Neutrophil (primary cell): ENCODE measurements around the gene ASB10.

ENCODE experiments used
- H3K27ac ChIP-seq: fragments of 200-600 bp; sonication (generic); 2 replicates; pipeline ENCODE4 v1.5.1; 2016; ENCODE audit warnings: mild to moderate bottlenecking, moderate library complexity
- H3K27me3 ChIP-seq: fragments of 200-600 bp; sonication (generic); 2 replicates; pipeline ENCODE4 v1.6.0; 2016; ENCODE audit warnings: mild to moderate bottlenecking
- H3K36me3 ChIP-seq: fragments of 200-600 bp; sonication (generic); 2 replicates; pipeline ENCODE4 v1.5.1; 2017
- H3K4me1 ChIP-seq, 2 experiments: fragments of 200-600 bp in 1 of 2; sonication (generic) in 1 of 2; 1 replicate in 1 of 2; 2 replicates in 1 of 2; pipeline versions ENCODE4 v1.5.1 to v1.6.1; 2013 to 2016; ENCODE audit warnings: low read depth in 1 of 2, low read length in 1 of 2, mild to moderate bottlenecking in 1 of 2, moderate library complexity in 1 of 2; ENCODE audit not compliant: control insufficient read depth in 1 of 2, insufficient read depth in 1 of 2
- H3K4me3 ChIP-seq, 2 experiments: fragments of 200-600 bp in 1 of 2; sonication (generic) in 1 of 2; 1 replicate in 1 of 2; 2 replicates in 1 of 2; pipeline ENCODE4 v1.5.1; 2013 to 2016; ENCODE audit warnings: low read depth in 1 of 2, low read length in 1 of 2, mild to moderate bottlenecking in 1 of 2, moderate library complexity in 1 of 2
- H3K9me3 ChIP-seq: fragments of 200-600 bp; sonication (generic); 2 replicates; pipeline ENCODE4 v1.5.1; 2016
- TF ChIP-seq, protein P1 (sequence below): fragments of 200-600 bp; sonication (generic); IDR thresholded peaks from 2 replicates; pipeline ENCODE4 v1.5.1; 2016; ENCODE audit warnings: antibody characterized with exemption

Gene ASB10

DNA sequence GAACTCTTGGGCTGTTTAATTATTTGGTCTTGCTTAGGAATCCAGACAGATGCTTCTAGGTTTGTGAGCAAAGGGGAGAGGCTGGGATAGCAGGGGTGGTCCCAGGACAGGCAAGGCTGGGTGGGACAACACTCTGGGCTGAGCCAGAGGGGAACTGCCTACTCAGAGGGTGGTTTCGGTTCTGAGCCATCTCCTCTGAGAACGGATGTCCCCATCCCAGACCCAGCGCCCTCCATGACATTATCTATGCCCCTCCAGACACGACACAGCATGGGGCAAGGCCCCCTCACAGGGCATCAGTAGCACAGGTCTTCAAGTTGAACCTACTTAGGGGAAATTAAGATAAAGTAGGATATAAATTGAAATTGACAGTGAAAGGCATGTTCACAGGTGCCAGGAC lies 7.1 kb downstream of the ASB10 start:
- TF ChIP-seq, protein P1, sequence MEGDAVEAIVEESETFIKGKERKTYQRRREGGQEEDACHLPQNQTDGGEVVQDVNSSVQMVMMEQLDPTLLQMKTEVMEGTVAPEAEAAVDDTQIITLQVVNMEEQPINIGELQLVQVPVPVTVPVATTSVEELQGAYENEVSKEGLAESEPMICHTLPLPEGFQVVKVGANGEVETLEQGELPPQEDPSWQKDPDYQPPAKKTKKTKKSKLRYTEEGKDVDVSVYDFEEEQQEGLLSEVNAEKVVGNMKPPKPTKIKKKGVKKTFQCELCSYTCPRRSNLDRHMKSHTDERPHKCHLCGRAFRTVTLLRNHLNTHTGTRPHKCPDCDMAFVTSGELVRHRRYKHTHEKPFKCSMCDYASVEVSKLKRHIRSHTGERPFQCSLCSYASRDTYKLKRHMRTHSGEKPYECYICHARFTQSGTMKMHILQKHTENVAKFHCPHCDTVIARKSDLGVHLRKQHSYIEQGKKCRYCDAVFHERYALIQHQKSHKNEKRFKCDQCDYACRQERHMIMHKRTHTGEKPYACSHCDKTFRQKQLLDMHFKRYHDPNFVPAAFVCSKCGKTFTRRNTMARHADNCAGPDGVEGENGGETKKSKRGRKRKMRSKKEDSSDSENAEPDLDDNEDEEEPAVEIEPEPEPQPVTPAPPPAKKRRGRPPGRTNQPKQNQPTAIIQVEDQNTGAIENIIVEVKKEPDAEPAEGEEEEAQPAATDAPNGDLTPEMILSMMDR = no peak
- Histone ChIP-seq H3K27me3 (peaks cover 53% of the 10 kb centered on the region), H3K9me3 (no peaks in the 10 kb centered on the region), H3K4me3 (no peak overlapping the region), H3K27ac (no peak overlapping the region), H3K4me1 (no peaks in the 10 kb centered on the region), H3K36me3 (no peaks in the 10 kb centered on the region)

DNA sequence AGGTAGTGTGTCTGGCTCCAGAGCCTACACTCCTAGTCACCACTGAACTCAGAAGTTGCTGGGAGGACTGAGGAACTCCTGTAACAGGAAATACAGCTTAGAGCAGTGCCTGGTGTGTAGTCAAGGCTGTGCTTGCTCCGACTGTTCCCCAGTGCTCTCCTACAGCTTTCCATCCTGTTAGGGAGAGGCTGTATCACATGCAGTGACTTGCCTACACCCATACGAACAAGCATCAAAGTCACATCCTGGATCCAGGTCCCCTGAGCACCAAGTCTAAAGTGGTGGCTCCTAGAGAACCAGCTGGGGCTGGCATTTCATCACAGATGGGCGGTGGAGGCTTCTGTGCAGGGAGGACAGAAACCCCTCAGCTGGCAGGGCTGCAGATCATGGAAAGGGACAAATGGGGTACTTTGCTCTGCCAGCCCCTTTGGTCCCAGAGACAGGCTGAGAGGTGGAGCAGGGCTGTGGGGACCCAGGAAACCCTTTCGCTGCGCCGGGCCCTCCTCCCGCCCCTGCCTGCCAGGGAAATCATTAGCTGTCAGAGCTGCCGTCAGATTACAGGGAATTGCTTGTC lies 7.7 kb downstream of the ASB10 start:
- Histone ChIP-seq H3K36me3 (no peaks in the 10 kb centered on the region), H3K27ac (no peak overlapping the region), H3K4me1 (no peaks in the 10 kb centered on the region), H3K9me3 (no peaks in the 10 kb centered on the region), H3K27me3 (peaks cover 59% of the 10 kb centered on the region), H3K4me3 (no peak overlapping the region)
- TF ChIP-seq, protein P1 = no peak

DNA sequence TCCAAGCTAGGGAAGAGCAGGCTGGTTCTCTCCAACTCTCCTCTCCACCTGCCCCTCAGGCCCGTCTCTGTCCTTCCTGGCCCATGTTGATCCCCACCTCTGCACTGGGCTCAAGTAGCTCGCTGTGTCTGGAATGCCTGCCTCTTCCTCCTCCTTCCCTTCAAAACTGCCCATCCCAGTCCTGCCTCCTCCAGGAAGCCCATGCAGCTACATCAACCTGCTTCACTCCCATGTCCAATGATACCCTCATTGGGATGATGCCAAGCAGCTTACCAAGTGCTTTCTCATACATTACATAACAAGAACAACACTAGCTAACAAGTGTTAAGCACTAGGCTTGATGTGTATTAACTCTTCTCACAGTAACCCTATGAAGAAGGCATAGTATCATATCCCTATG lies 8.2 kb downstream of the ASB10 start:
- Histone ChIP-seq H3K27ac (no peak overlapping the region), H3K9me3 (no peaks in the 10 kb centered on the region), H3K36me3 (no peaks in the 10 kb centered on the region), H3K27me3 (peaks cover 64% of the 10 kb centered on the region), H3K4me1 (no peaks in the 10 kb centered on the region), H3K4me3 (no peak overlapping the region)
- TF ChIP-seq, protein P1 = no peak

DNA sequence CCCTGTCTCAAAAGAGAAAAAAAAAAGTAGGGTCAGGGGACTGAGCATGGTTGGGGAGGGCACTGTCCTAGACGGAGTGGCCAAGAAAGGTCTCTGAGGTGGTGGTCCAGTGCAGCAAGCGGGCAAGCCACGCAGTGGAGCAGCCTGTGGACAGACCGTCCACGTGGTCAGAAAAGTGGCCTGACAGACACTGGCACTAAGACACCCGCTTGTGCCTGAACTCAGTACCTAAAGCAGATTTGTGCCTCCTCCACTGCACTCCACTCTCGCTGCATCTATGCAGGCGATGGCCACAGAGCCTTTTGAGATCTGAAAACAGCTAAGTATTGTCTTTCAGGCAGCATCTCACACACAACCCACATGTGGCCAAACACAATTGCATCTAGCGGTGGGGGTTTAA lies 8.8 kb downstream of the ASB10 start:
- Histone ChIP-seq H3K4me1 (no peaks in the 10 kb centered on the region), H3K36me3 (no peaks in the 10 kb centered on the region), H3K27me3 (peaks cover 70% of the 10 kb centered on the region), H3K4me3 (no peak overlapping the region), H3K9me3 (no peaks in the 10 kb centered on the region), H3K27ac (no peak overlapping the region)
- TF ChIP-seq, protein P1 = no peak

DNA sequence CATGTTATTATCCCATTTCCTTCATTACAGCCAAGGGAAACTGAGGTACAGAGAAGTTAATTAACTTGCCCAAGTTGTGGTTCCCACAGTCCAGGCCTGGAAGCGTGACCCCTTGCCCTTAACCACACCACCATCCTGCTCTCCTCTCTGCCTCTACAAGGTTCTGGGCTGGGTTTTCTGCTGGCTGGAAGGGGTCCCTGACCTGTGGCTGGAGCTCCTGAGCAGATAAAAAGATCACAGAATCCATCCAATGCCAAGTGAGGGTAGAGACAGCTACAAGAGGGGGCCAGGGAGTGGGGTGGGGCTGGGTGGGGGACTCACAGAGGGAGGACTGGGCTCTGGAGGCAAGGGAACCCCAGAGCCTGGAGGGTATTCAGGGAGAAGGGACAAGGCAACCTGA lies 9.7 kb downstream of the ASB10 start:
- Histone ChIP-seq H3K4me1 (no peaks in the 10 kb centered on the region), H3K27ac (no peak overlapping the region), H3K36me3 (no peaks in the 10 kb centered on the region), H3K9me3 (no peaks in the 10 kb centered on the region), H3K27me3 (peaks cover 75% of the 10 kb centered on the region), H3K4me3 (no peak overlapping the region)
- TF ChIP-seq, protein P1 = no peak

DNA sequence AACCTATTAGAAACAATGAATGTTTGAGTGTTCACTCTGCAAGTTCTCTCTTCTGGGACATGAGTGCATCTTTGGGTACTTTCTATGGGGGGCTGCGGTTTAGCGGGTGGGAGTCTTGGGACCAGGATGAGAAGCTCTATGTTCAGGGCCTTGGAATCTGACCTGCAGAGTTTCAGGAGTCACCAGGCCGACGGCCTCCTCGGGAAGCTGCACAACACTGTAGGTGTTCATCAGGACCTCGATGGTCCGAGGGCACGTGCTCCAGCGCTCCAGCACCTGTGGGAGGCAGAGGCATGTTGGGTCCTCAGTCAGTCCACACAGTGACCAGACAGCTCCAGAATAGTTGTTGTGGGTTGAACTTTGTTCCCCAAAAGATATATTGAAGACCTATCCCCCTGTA lies 10.6 kb downstream of the ASB10 start:
- Histone ChIP-seq H3K4me3 (no peak overlapping the region), H3K36me3 (no peaks in the 10 kb centered on the region), H3K4me1 (no peaks in the 10 kb centered on the region), H3K9me3 (no peaks in the 10 kb centered on the region), H3K27me3 (peaks cover 84% of the 10 kb centered on the region), H3K27ac (no peak overlapping the region)
- TF ChIP-seq, protein P1 = no peak
